HG03175 (cell line): ENCODE results near the gene GARRE1.

Experiments used
- ATAC-seq: cut with Tn5 transposase; IDR thresholded peaks from one replicate; pipeline ENCODE4 v1.9.1; 2021; ENCODE audit warnings: mild to moderate bottlenecking, moderate library complexity; ENCODE audit not compliant: unreplicated experiment

GARRE1 gene

GRCh38 chr19:34287662-34288140 lies 33.3 kb downstream of the GARRE1 start:
- ATAC-seq: no peak

DNA sequence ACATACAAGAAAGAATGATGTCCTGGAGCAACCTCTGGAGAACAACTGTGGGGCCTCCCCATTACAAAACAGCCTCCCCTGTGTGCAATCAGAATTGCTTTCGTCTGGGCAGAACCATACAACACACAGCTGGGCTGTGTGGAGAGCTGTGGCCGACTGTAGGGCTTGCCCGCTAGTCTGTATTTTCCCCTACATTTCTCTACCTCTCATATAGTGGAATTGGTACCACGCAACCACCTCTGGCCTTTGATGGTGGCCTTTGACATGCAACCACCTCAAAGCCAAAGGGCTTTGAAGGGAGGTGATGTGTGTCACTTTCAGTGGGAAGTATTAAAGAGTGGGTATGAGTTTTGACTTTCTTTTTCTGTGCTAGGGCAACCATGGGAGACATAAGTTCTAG lies 34.0 kb downstream of the GARRE1 start:
- ATAC-seq: no peak

DNA sequence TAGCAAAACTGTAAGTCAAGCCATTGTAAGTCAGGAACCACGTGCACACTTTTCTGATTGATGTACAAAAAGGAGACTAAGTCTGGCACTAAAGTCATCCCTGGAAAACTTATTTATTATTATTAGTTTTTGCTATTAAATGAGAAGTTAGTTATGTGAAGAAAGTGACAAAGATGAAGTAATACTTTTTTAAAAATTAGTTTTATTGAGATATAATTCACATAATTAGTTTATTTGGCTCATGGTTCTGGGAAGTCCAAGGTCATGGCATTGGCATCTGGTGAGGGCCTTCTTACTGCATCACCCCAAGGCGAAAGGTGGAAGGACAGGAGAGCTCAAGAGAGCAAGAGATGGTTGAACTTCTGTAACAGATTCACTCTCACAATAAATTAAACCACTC lies 36.9 kb downstream of the GARRE1 start:
- ATAC-seq: no peak

GRCh38 chr19:34295103-34295502 lies 40.7 kb downstream of the GARRE1 start:
- ATAC-seq: no peak

GRCh38 chr19:34298891-34299520 lies 44.7 kb downstream of the GARRE1 start:
- ATAC-seq: no peak

GRCh38 chr19:34299576-34299975 lies 45.2 kb downstream of the GARRE1 start:
- no peak for ATAC-seq

- no peak for ATAC-seq
These were observed 46.0 kb downstream of the GARRE1 start for GRCh38 chr19:34300380-34300779.

DNA sequence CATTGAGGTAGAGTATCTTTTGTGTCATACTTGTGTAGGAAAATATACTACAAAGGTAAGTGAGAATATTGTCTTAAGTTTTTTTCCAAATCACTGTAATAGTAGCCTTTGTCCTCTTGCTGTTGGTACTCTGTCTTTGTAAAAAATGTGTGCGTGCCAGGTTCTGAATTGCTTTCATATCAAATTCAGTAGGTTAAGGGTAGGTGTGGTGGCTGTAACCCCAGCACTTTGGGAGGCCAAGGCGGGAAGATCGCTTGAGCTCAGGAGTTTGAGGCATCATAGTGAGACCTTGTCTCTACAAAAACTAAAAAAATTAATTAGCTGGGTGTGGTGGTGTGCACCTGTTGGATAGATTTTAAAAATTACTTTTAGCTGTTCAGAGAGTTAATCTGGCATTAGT lies 46.6 kb downstream of the GARRE1 start:
- no peak for ATAC-seq
